H1 (cell line): ENCODE results near the gene PDE2A. TPM values are rescaled to one million over a fixed set of nuclear protein-coding genes. Genes with fewer than 3 reads are reported as not detected.

Source experiments
- CTCF ChIA-PET: fragments of 300-600 bp; sonication (Branson Sonifier 250); formaldehyde crosslinking; loops from one replicate; lab custom pipeline; 2021; ENCODE audit not compliant: partially characterized antibody; lab: Charles Lee
- POLR2A ChIA-PET: fragments of 300-600 bp; sonication (Branson Sonifier 250); formaldehyde crosslinking; loops from one replicate; lab custom pipeline; 2021; ENCODE audit warnings: inconsistent platforms; ENCODE audit not compliant: partially characterized antibody; lab: Charles Lee
- DNase-seq, 2 experiments: peaks; one replicate each; pipeline versions ENCODE4 v3.0.0 to v3.0.0-alpha.2; 2010 to 2022; ENCODE audit warnings: low spot score in 2 of 2, low read depth in 1 of 2, mixed read lengths in 1 of 2
- FAIRE-seq: peaks from 2 replicates; lab custom pipeline; 2011; peaks lifted over from hg19 to GRCh38; lab: Jason Lieb, UNC
- H2AFZ ChIP-seq: 2 replicates; pipeline ENCODE4 v1.8.1; 2012; ENCODE audit warnings: low read length, inconsistent platforms
- H2AK5ac ChIP-seq: 2 replicates; pipeline ENCODE4 v1.6.1; 2013; ENCODE audit warnings: low read depth, low read length
- H2BK120ac ChIP-seq: replicated peaks from 2 replicates; pipeline ENCODE3; 2013; ENCODE audit warnings: low read depth, low read length, inconsistent platforms
- H2BK12ac ChIP-seq: 2 replicates; pipeline ENCODE4 v1.6.1; 2013; ENCODE audit warnings: low read depth, low read length
- H2BK15ac ChIP-seq: 2 replicates; pipeline ENCODE4 v1.6.1; 2013; ENCODE audit warnings: low read length
- H2BK20ac ChIP-seq: 2 replicates; pipeline ENCODE4 v1.6.1; 2013; ENCODE audit warnings: low read length
- H2BK5ac ChIP-seq: 2 replicates; pipeline ENCODE4 v1.6.1; 2013; ENCODE audit warnings: low read depth, low read length
- H3K14ac ChIP-seq: 2 replicates; pipeline ENCODE4 v1.6.1; 2013; ENCODE audit warnings: inconsistent platforms; ENCODE audit not compliant: insufficient read length
- H3K18ac ChIP-seq: 2 replicates; pipeline ENCODE4 v1.6.1; 2013; ENCODE audit warnings: low read length; ENCODE audit errors: extremely low read depth
- H3K23ac ChIP-seq: 2 replicates; pipeline ENCODE4 v1.6.1; 2013; ENCODE audit warnings: inconsistent platforms; ENCODE audit not compliant: insufficient read length
- H3K23me2 ChIP-seq: 2 replicates; pipeline ENCODE4 v1.6.1; 2013; ENCODE audit warnings: low read depth, low read length
- H3K27ac ChIP-seq: 2 replicates; pipeline ENCODE4 v1.6.1; 2011; ENCODE audit warnings: low read depth, low read length, inconsistent platforms
- H3K27me3 ChIP-seq, 4 experiments: replicated peaks in 1 of 4; 1 replicate in 1 of 4; 2 replicates in 3 of 4; pipeline versions ENCODE4 v1.6.1 to v1.8.1; 2011 to 2013; ENCODE audit warnings: low read length in 3 of 4, mild to moderate bottlenecking in 3 of 4, inconsistent platforms in 2 of 4, mixed read lengths in 2 of 4, moderate library complexity in 1 of 4; ENCODE audit not compliant: control insufficient read depth in 3 of 4, insufficient read depth in 3 of 4; ENCODE audit errors: extremely low read depth in 1 of 4
- H3K36me3 ChIP-seq, 4 experiments: 2 replicates each; pipeline versions ENCODE4 v1.6.1 to v1.8.1; 2011 to 2013; ENCODE audit warnings: mild to moderate bottlenecking in 4 of 4, low read length in 3 of 4, moderate library complexity in 2 of 4, control low read depth in 1 of 4, inconsistent platforms in 1 of 4; ENCODE audit not compliant: insufficient read depth in 4 of 4, control insufficient read depth in 2 of 4
- H3K4ac ChIP-seq: replicated peaks from 2 replicates; pipeline ENCODE3; 2013; ENCODE audit warnings: low read length, low read depth, mixed read lengths, inconsistent platforms; ENCODE audit not compliant: insufficient read length
- H3K4me1 ChIP-seq, 4 experiments: replicated peaks in 1 of 4; 1 replicate in 1 of 4; 2 replicates in 3 of 4; pipeline versions ENCODE4 v1.6.1 to v1.8.1; 2011 to 2013; ENCODE audit warnings: low read length in 3 of 4, inconsistent platforms in 2 of 4, mixed read lengths in 1 of 4; ENCODE audit not compliant: insufficient read depth in 4 of 4, control insufficient read depth in 3 of 4
- H3K4me2 ChIP-seq, 2 experiments: 2 replicates each; pipeline versions ENCODE4 v1.6.1 to v1.8.1; 2011 to 2013; ENCODE audit warnings: low read depth in 2 of 2, low read length in 2 of 2, control low read depth in 1 of 2, inconsistent platforms in 1 of 2, mild to moderate bottlenecking in 1 of 2; ENCODE audit not compliant: insufficient read depth in 1 of 2
- H3K4me3 ChIP-seq, 4 experiments: fragments of 200-600, 300-600 bp in 1 of 4; sonication (generic), shearing (Covaris generic), sonication (Bioruptor Twin) in 1 of 4; 2 replicates each; pipeline versions ENCODE4 v1.5.1 to v1.8.1; 2011 to 2016; ENCODE audit warnings: low read length in 4 of 4, low read depth in 3 of 4, control low read depth in 2 of 4, inconsistent platforms in 2 of 4, mild to moderate bottlenecking in 2 of 4, mixed read lengths in 1 of 4, moderate library complexity in 1 of 4; ENCODE audit not compliant: insufficient read depth in 2 of 4; ENCODE audit errors: extremely low read depth in 1 of 4
- H3K56ac ChIP-seq: replicated peaks from 2 replicates; pipeline ENCODE3; 2013; ENCODE audit warnings: low read depth, mild to moderate bottlenecking, mixed read lengths, low read length, inconsistent platforms; ENCODE audit not compliant: insufficient read length
- H3K79me1 ChIP-seq: 2 replicates; pipeline ENCODE4 v1.6.1; 2013; ENCODE audit warnings: low read depth, low read length, control low read depth
- H3K79me2 ChIP-seq, 2 experiments: 2 replicates each; pipeline versions ENCODE4 v1.6.1 to v1.8.1; 2012 to 2013; ENCODE audit warnings: low read length in 2 of 2, mild to moderate bottlenecking in 2 of 2, inconsistent platforms in 1 of 2; ENCODE audit not compliant: insufficient read depth in 2 of 2, control insufficient read depth in 1 of 2
- H3K9ac ChIP-seq, 4 experiments: replicated peaks in 1 of 4; 1 replicate in 1 of 4; 2 replicates in 3 of 4; pipeline versions ENCODE4 v1.6.1 to v1.8.1; 2011 to 2013; ENCODE audit warnings: low read depth in 3 of 4, low read length in 3 of 4, control low read depth in 2 of 4, mild to moderate bottlenecking in 2 of 4, moderate library complexity in 2 of 4, inconsistent platforms in 1 of 4; ENCODE audit errors: extremely low read depth in 1 of 4
- H3K9me3 ChIP-seq, 2 experiments: 2 replicates each; pipeline versions ENCODE4 v1.6.1 to v1.8.1; 2012 to 2013; ENCODE audit warnings: mild to moderate bottlenecking in 2 of 2, moderate library complexity in 2 of 2, control low read depth in 1 of 2, inconsistent platforms in 1 of 2, low read depth in 1 of 2, low read length in 1 of 2, mixed read lengths in 1 of 2; ENCODE audit not compliant: insufficient read depth in 2 of 2
- H4K20me1 ChIP-seq, 2 experiments: replicated peaks in 1 of 2; 2 replicates each; pipeline versions ENCODE3 to v1.8.1; 2011 to 2013; ENCODE audit warnings: inconsistent platforms in 2 of 2, low read length in 2 of 2, mild to moderate bottlenecking in 1 of 2; ENCODE audit not compliant: insufficient read depth in 2 of 2, control insufficient read depth in 1 of 2
- H4K5ac ChIP-seq: 2 replicates; pipeline ENCODE4 v1.6.1; 2013; ENCODE audit warnings: low read length, low read depth, mixed read lengths, inconsistent platforms; ENCODE audit not compliant: insufficient read length
- H4K8ac ChIP-seq: 2 replicates; pipeline ENCODE4 v1.8.0; 2013; ENCODE audit warnings: mild to moderate bottlenecking, moderate library complexity, low read length, inconsistent platforms; ENCODE audit not compliant: insufficient read depth; ENCODE audit errors: extremely low read depth
- H4K91ac ChIP-seq: replicated peaks from 2 replicates; pipeline ENCODE3; 2013; ENCODE audit warnings: low read length, mixed read lengths, inconsistent platforms; ENCODE audit not compliant: insufficient read length
- CHD1 ChIP-seq: IDR thresholded peaks from 2 replicates; pipeline ENCODE4 v1.6.1; 2012; ENCODE audit warnings: low read depth, low read length, improper control_type of control experiment
- CHD2 ChIP-seq: IDR thresholded peaks from 2 replicates; pipeline ENCODE4 v1.6.1; 2012; ENCODE audit warnings: low read length, improper control_type of control experiment
- GTF2F1 ChIP-seq: IDR thresholded peaks from 2 replicates; pipeline ENCODE4 v1.6.1; 2012; ENCODE audit warnings: low read depth, low read length, improper control_type of control experiment, borderline replicate concordance
- KDM1A ChIP-seq: fragments of 200-600, 300-600 bp; sonication (generic); IDR thresholded peaks from 2 replicates; pipeline ENCODE4 v1.7.1; 2016; ENCODE audit warnings: mild to moderate bottlenecking, low read length, borderline replicate concordance
- MAFK ChIP-seq: IDR thresholded peaks from 2 replicates; pipeline ENCODE4 v1.6.1; 2012; ENCODE audit warnings: low read depth, mild to moderate bottlenecking, improper control_type of control experiment, low read length
- RAD21 ChIP-seq, 2 experiments: IDR thresholded peaks in 1 of 2; conservative IDR thresholded peaks in 1 of 2; 2 replicates each; pipeline ENCODE4 v1.6.1; 2011; ENCODE audit warnings: low read depth in 2 of 2, low read length in 2 of 2, improper control_type of control experiment in 1 of 2, inconsistent platforms in 1 of 2, mild to moderate bottlenecking in 1 of 2, moderate library complexity in 1 of 2
- RNF2 ChIP-seq: fragments of 200-900, 300-1000 bp; sonication (generic); IDR thresholded peaks from 2 replicates; pipeline ENCODE4 v1.7.1; 2016; ENCODE audit warnings: borderline replicate concordance, low read depth, mild to moderate bottlenecking, antibody characterized with exemption, low read length; ENCODE audit not compliant: poor library complexity, severe bottlenecking; ENCODE audit errors: missing control alignments
- SP1 ChIP-seq: IDR thresholded peaks from 2 replicates; pipeline ENCODE4 v1.6.1; 2011; ENCODE audit warnings: low read depth, low read length
- TAF7 ChIP-seq: optimal IDR thresholded peaks from 2 replicates; pipeline ENCODE3; 2011; ENCODE audit warnings: low read depth, mild to moderate bottlenecking, inconsistent platforms, low read length, moderate library complexity, borderline replicate concordance
- TCF12 ChIP-seq: IDR thresholded peaks from 2 replicates; pipeline ENCODE4 v1.6.1; 2011; ENCODE audit warnings: low read depth, mild to moderate bottlenecking, low read length
- ZNF274 ChIP-seq: IDR thresholded peaks from 2 replicates; pipeline ENCODE4 v1.7.0; 2012; ENCODE audit warnings: low read length, borderline replicate concordance; ENCODE audit errors: extremely low read depth
- WGBS, 2 experiments: shearing (Covaris generic) in 1 of 2; methylation state at CpG; one replicate each; pipeline versions ENCODE4 v1.1.6 to v1.1.7; 2013 to 2015; ENCODE audit warnings: low lambda C conversion rate in 2 of 2, mixed read lengths in 2 of 2, inconsistent platforms in 1 of 2, low coverage in 1 of 2, missing lambda C conversion rate in 1 of 2; ENCODE audit not compliant: insufficient replicate concordance in 2 of 2, insufficient coverage in 1 of 2, insufficient read length in 1 of 2; ENCODE audit errors: extremely low coverage in 1 of 2, missing lambda C conversion rate in 1 of 2; 5-methylcytosine and 5-hydroxymethylcytosine counted together
- polyA plus RNA-seq, 7 experiments: library from polyadenylated mRNA; depleted of rRNA in 3 of 7; stranded (reverse) in 5 of 7; unstranded in 2 of 7; fragments of >200 nt in 5 of 7; fragments of 200-250 nt in 2 of 7; gene quantifications; 1 replicate in 5 of 7; 2 replicates in 1 of 7; 4 replicates in 1 of 7; pipeline versions ENCODE4 v1.2.1 to v1.2.3, GENCODE V29; 2011 to 2013; ENCODE audit warnings: missing spikeins in 2 of 7, mixed read lengths in 2 of 7
- total RNA-seq: library from RNA; stranded (reverse); fragmentation: NEBNext Ultra II Directional; extraction: Animal tissue kit (Norgen Biotek cat#: 25700); gene quantifications from 2 replicates; pipeline ENCODE4 v1.2.1, GENCODE V29; 2021

Gene PDE2A
- total and polyA plus RNA-seq, 2 of the 8 experiments (the other 6 are each of a cell fraction or from before 2014, with no cell fraction given), result 3.4 to 7.1 TPM

DNA sequence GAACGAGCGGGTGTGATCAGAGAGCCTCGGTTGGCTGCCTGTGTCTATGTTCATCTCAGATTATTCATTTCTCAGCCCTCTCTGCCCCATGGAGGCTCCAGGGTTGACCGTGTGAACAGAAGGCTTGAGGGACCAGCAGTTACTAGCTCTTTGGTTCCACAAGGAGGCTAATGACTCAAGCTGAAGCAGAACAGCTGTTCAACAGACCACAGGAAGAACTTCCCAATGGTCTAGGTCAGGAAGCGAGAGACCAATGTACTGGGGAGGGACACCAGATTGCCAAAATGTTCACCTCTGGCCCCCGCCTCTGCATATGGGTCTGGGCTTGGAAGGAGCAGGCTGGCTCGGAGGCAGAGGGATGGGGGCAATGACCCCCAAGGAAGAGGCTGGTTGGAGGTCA is 14.7 kb upstream of the PDE2A start:
- no peaks in the 10 kb centered on the region for H3K27me3 ChIP-seq
- H3K4me2 ChIP-seq, result no peak overlapping the region
- CTCF ChIA-PET, result interaction anchor here (0.9 to 19.1 kb wide), 2 partner anchors 20 to 99 kb away, joined by 4 to 384 read pairs; no protein-coding TSS in a partner anchor
- H3K56ac ChIP-seq, result no peak overlapping the region
- H2BK12ac ChIP-seq, result no peak overlapping the region
- H2BK20ac ChIP-seq, result no peak overlapping the region
- H2AK5ac ChIP-seq, result no peak overlapping the region
- FAIRE-seq (no peak), DNase-seq (no peak)
- no peak overlapping the region for H2AFZ ChIP-seq
- no peaks in the 10 kb centered on the region for H3K9me3 ChIP-seq
- no peak overlapping the region for H3K14ac ChIP-seq
- no peaks in the 10 kb centered on the region for H3K23me2 ChIP-seq
- H3K23ac ChIP-seq, result no peak overlapping the region
- H4K91ac ChIP-seq, result no peak overlapping the region
- no peak overlapping the region for H3K4ac ChIP-seq
- H4K5ac ChIP-seq, result no peak overlapping the region
- H4K20me1 ChIP-seq, result peaks cover 5 to 17% of the 10 kb centered on the region in 2 experiments
- no peak overlapping the region for H2BK15ac ChIP-seq
- no peak overlapping the region for H3K9ac ChIP-seq
- H3K4me3 ChIP-seq, result no peak overlapping the region
- H3K79me2 ChIP-seq, result no peaks in the 10 kb centered on the region
- 94% methylated on average over 7 of the region's 7 CpGs; no CpG with 5 or more reads in 1 of the 2 experiments for WGBS, 2 experiments
- no peak overlapping the region for H2BK5ac ChIP-seq
- H3K36me3 ChIP-seq, result peaks cover 0 to 8% (median 4%) of the 10 kb centered on the region in 4 experiments; a peak in 4 of 8 replicates
- POLR2A ChIA-PET, result interaction anchor here (1.2 kb wide), 1 partner anchor 12 kb away, joined by 3 read pairs; no protein-coding TSS in a partner anchor
- no peak for TF ChIP-seq CHD1
- no peak for TF ChIP-seq GTF2F1
- TF ChIP-seq MAFK, result no peak
- TF ChIP-seq RAD21 (IDR thresholded peaks at IDR 0.05 in 1 of 2, conservative IDR thresholded peaks at IDR 0.05 in 1 of 2; ENCODE audit: low read depth in 2 of 2, low read length in 2 of 2), result no peak
- TF ChIP-seq TAF7, result no peak
- TF ChIP-seq ZNF274, result no peak
- TF ChIP-seq SP1, result no peak
- no peak for TF ChIP-seq CHD2
- no peak for TF ChIP-seq TCF12
- TF ChIP-seq RNF2, result no peak
- no peak for TF ChIP-seq KDM1A
- no peak overlapping the region for H4K8ac ChIP-seq
- no peak overlapping the region for H3K18ac ChIP-seq
- H3K4me1 ChIP-seq, result peaks cover 0 to 5% (median 2%) of the 10 kb centered on the region in 4 experiments; a peak in 1 of 7 replicates
- no peaks in the 10 kb centered on the region for H3K79me1 ChIP-seq
- H2BK120ac ChIP-seq, result no peak overlapping the region
- H3K27ac ChIP-seq, result no peak overlapping the region
